ENCODE data around the gene TAF10. TPM values are rescaled to one million over a fixed set of nuclear protein-coding genes. Genes with fewer than 3 reads are reported as not detected.
A peak's percentile ranks its signal among the peaks of the same experiment; 100 is the strongest.

The TAF10 gene
- polyA plus RNA-seq, 6 donors from 2014 or later = 203 to 344 (median 273) TPM

DNA sequence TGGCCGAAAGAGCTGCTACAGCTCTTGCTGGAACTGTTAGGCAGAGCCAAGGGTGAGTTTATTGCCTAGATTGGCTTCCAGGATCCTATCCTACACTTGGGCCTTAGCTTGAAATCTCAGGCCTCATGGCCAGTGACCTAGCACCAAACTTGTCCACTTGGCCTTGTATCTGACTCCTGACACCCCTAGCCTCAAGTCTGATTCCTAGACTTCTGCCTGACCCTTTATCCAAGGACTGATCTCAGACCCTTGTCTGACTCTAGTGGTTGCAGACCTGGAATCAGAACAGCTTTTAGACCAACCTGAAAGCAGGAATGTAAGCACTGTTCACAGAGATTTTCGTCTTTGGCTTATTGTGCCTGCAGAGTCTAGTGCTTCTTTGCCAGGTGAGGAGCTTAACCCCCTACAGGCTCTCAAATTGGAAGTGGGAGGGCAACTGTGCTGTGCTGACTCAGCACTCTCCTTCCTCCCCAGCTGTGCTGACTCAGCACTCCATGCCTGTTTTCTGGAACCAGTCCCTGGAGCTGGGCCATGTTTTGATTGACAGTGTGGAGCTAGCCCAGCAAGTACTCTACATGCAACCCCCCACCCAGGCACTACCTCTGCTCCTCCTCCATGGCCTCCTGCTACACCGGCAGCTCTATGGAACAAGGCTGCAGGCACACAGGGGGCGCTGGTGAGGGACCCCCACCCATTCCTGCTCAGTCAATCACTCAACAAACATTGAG, 43.7 kb downstream of the TAF10 start:
- no peak for ATAC-seq (ENCODE audit: low read depth in 2 of 2)
- H3K4me1 Mint-ChIP-seq = peaks cover 0 to 13% (median 7%) of the 10 kb centered on the region in 3 donors
- peak overlapping the region in 1 of 6 donors; percentile 20 for H3K27ac Mint-ChIP-seq
- no peaks in the 10 kb centered on the region for H3K27me3 Mint-ChIP-seq
- DNase-seq = no peak
- no peaks in the 10 kb centered on the region for H3K36me3 Mint-ChIP-seq
- H3K4me3 Mint-ChIP-seq = no peak overlapping the region
- H3K9me3 Mint-ChIP-seq = no peaks in the 10 kb centered on the region

DNA sequence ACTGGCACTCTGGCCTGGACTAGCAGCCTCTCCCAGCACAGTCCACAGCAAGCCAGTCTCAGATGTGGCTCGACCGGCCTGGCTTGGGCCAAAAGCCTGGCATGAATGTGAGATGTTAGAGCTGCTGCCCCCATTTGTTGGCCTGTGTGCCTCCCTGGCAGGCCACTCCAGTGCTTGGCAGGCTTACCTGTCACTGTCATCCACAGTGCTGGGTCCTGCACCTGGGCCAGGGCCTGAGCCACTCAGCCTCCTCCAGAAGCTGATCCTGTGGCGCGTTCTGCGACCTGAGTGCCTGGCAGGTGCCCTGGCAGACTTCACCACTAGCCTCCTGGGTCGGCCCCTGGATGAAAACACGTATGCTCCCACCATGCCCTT, 44.7 kb downstream of the TAF10 start:
- Mint-ChIP-seq H3K27me3 (no peaks in the 10 kb centered on the region), H3K4me1 (peaks cover 0 to 13% (median 7%) of the 10 kb centered on the region in 3 donors), H3K4me3 (no peak overlapping the region), H3K27ac (no peak overlapping the region), H3K36me3 (peaks cover 3 to 4% of the 10 kb centered on the region in 2 donors), H3K9me3 (no peaks in the 10 kb centered on the region)
- ATAC-seq (ENCODE audit: low read depth in 2 of 2) = no peak
- no peak for DNase-seq

DNA sequence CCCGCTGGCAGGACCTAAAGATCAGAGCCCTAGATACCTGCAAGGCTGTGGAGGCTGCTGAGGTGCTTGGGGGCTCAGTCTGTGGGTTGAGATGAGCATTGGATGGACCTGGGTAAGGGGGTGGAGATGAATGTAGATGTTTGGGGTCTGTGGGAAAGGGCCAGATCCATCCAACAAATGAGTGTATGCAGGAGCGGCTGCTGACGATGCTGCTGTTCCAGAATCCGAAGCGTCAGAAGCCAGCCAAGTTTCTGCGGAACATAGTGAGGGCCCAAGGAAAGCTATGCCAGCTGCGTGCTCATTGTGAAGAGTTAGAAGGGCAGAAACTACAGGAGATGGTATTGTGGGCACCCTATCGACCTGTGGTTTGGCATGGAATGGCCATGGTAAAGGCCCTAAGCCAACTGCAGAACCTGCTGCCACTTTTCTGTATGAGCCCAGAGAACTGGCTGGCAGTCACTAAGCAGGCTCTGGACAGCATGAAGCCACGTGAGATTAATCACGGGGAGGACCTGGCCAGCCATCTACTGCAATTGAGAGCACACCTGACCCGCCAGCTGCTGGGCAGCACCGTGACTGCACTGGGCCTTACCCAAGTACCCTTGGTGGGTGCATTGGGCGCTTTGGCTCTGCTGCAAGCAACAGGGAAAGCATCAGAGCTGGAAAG, 45.2 kb downstream of the TAF10 start:
- peaks cover 8 to 10% of the 10 kb centered on the region in 2 donors for H3K36me3 Mint-ChIP-seq
- no peak for ATAC-seq (ENCODE audit: low read depth in 2 of 2)
- no peaks in the 10 kb centered on the region for H3K27me3 Mint-ChIP-seq
- H3K4me1 Mint-ChIP-seq = peaks cover 0 to 15% (median 7%) of the 10 kb centered on the region in 3 donors
- peak overlapping the region in 1 of 8 donors; percentile 39 for H3K4me3 Mint-ChIP-seq
- DNase-seq = no peak
- H3K27ac Mint-ChIP-seq = no peak overlapping the region
- no peaks in the 10 kb centered on the region for H3K9me3 Mint-ChIP-seq

DNA sequence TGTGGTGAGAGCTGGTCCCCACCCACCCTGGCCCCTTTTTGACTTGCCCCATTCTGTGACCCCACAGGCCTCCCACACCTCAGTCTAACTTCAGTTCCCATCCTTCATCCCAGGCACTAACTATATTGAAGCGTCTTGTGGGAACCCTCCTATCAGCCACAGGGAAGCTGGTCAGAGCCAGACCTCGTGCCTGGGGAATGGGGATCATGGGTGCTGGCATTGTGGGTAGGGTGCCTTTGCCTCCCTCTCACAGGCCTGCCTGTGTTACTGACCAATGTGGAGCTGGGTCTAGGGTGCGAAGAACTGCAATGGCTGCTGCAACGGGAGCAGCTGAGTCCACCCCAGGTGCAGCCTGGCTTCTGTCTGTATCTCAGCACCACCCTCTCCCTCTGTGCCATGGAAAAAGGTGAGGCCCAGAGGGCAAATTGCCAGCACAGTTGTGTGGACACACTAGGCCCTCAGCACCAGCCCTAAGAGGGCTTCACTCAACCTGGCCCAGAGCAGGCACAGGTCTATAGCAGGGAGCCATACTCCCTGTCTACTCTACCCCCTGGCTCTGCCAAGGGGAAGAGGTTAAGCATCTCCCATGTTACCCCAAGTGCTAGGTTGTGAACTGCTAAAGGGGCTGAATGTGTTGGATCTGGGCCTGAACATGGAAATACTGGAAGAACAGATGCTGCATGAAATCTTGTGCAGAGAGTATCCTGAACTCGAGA, 45.9 kb downstream of the TAF10 start:
- no peaks in the 10 kb centered on the region for H3K9me3 Mint-ChIP-seq
- peaks cover 12 to 15% of the 10 kb centered on the region in 2 donors for H3K36me3 Mint-ChIP-seq
- ATAC-seq (ENCODE audit: low read depth in 2 of 2) (no peak), DNase-seq (no peak)
- peak overlapping the region in 1 of 8 donors; percentile 39 for H3K4me3 Mint-ChIP-seq
- no peaks in the 10 kb centered on the region for H3K27me3 Mint-ChIP-seq
- H3K27ac Mint-ChIP-seq = no peak overlapping the region
- peaks cover 0 to 18% (median 7%) of the 10 kb centered on the region in 3 donors for H3K4me1 Mint-ChIP-seq

DNA sequence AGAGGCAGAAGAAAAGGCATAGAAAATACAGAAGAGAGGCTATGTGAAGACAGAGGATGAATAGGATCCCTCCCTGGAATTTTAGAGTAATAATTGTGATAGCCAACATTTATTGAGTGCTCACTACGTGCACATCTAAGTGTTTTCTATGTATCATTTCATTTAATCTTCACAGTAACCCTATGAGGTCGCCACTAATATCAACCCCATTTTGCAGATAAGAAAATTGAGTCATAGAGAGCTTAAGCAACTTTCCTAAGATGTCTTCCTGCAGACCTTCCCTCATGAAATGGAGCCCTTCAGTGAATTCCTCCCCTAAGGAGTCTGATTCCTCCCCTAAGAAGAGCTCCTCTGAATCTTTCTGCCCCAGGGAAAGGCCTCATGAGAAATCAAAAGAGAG, 46.7 kb downstream of the TAF10 start:
- peaks cover 0 to 18% (median 7%) of the 10 kb centered on the region in 3 donors for H3K4me1 Mint-ChIP-seq
- H3K27ac Mint-ChIP-seq = peak overlapping the region in 4 of 6 donors; percentile 6 to 62 (median 32)
- H3K4me3 Mint-ChIP-seq = no peak overlapping the region
- ATAC-seq (ENCODE audit: low read depth in 2 of 2) = no peak
- H3K36me3 Mint-ChIP-seq = peaks cover 12 to 15% of the 10 kb centered on the region in 2 donors
- no peaks in the 10 kb centered on the region for H3K9me3 Mint-ChIP-seq
- H3K27me3 Mint-ChIP-seq = no peaks in the 10 kb centered on the region
- DNase-seq = no peak

DNA sequence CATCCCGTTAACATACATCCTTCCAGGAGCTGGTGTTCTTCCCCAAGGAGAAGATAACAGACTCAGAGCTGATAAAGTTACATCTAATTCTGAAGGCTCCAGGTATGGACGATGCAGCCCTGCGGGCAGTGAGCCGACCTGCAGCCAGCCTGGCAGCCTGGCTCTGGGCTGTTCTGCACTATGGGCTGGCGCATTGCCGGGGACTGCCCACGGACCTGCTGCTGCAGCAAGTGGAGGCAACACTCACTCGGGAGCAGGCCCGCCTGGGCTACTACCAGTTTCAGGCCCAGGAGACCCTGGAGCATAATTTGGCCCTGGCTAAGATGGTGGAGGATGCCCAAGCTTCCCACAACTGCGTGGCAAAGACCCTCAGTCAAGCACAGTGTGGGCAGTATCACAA, 48.3 kb downstream of the TAF10 start:
- Mint-ChIP-seq H3K27me3 (no peaks in the 10 kb centered on the region), H3K36me3 (peaks cover 12 to 15% of the 10 kb centered on the region in 2 donors)
- DNase-seq = no peak

DNA sequence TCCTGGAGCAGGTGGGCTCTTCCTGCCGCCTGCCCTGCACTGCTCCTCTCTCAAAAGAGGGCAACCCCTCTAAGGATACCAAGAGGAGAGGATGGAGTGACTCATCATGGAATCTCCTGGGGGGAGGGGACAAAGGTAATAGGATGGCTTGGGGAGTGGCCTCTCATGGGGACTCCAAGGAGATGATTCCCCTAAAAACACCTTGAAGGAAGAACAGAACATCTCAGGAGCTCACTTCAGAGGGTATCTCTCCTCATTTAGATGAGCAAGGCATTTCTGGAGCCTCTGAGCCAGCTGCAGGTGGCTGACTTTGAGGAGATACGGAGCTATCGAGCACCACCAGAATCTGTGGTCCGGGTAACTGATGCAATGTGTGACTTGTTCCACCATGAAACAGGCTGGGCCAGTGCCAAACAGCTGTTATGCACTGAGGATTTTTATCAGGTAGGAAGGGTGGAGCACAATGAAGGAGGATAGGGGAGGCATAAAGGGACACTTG, 48.8 kb downstream of the TAF10 start:
- no peak overlapping the region for H3K4me3 Mint-ChIP-seq
- no peaks in the 10 kb centered on the region for H3K9me3 Mint-ChIP-seq
- ATAC-seq (ENCODE audit: low read depth in 2 of 2) = no peak
- H3K27me3 Mint-ChIP-seq = no peaks in the 10 kb centered on the region
- no peak for DNase-seq
- peaks cover 0 to 12% (median 0%) of the 10 kb centered on the region in 3 donors for H3K4me1 Mint-ChIP-seq
- H3K27ac Mint-ChIP-seq = no peak overlapping the region
- H3K36me3 Mint-ChIP-seq = peaks cover 12 to 15% of the 10 kb centered on the region in 2 donors

More for the DNA sequence above, 48.3 kb downstream of the TAF10 start:
- no peaks in the 10 kb centered on the region for H3K9me3 Mint-ChIP-seq
- peaks cover 0 to 15% (median 3%) of the 10 kb centered on the region in 3 donors for H3K4me1 Mint-ChIP-seq
- H3K27ac Mint-ChIP-seq = peak overlapping the region in 1 of 6 donors; percentile 33
- no peak for ATAC-seq (ENCODE audit: low read depth in 2 of 2)
- H3K4me3 Mint-ChIP-seq = no peak overlapping the region

DNA sequence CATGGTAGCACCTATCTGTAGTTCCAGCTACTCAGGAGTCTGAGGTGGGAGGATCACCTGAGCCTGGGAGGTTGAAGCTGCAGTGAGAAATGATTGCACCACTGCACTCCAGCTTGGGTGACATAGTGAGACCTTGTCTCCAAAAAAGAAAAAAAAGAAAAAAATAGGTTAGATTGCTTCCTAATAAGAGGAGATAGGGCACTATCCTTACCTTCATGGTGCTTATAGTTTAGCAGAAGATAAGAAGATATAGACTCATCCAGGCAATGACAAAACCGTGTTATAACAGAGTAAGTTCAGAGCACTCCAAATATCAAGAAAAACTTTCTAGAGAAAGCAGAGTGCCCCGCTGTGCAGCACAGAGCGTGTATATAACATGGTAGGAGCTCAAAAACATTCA, 50.7 kb downstream of the TAF10 start:
- DNase-seq = no peak
- H3K36me3 Mint-ChIP-seq = peaks cover 12 to 15% of the 10 kb centered on the region in 2 donors
- no peaks in the 10 kb centered on the region for H3K9me3 Mint-ChIP-seq
- H3K27ac Mint-ChIP-seq = no peak overlapping the region
- H3K4me1 Mint-ChIP-seq = peaks cover 0 to 9% (median 0%) of the 10 kb centered on the region in 3 donors
- no peak for ATAC-seq (ENCODE audit: low read depth in 2 of 2)
- no peak overlapping the region for H3K4me3 Mint-ChIP-seq
- no peaks in the 10 kb centered on the region for H3K27me3 Mint-ChIP-seq

Other genes starting within 250 kb of the TAF10 start
- 10 to 100 TPM in 3 of 6 donors, 1 to 10 TPM in 3; 6.9 to 14.2 (median 9.9) TPM for gene SMPD1, start 221.7 kb downstream of the TAF10 start, polyA plus RNA-seq (ENCODE audit: low read depth in 6 of 6)
- 10 to 100 TPM in 5 of 6 donors, 1 to 10 TPM in 1; 9.4 to 40.0 (median 28.0) TPM for gene APBB1, start 193.1 kb downstream of the TAF10 start, polyA plus RNA-seq (ENCODE audit: low read depth in 6 of 6)
- under 1 TPM in 2 of 6 donors, not detected in 4; 0.19 to 0.95 TPM for gene HPX, start 171.2 kb downstream of the TAF10 start, polyA plus RNA-seq (ENCODE audit: low read depth in 6 of 6)
- 1 to 10 TPM in 4 of 6 donors, under 1 TPM in 2; 0.88 to 2.7 (median 1.8) TPM for gene TRIM3, start 138.3 kb downstream of the TAF10 start, polyA plus RNA-seq (ENCODE audit: low read depth in 6 of 6)
- 10 to 100 TPM; 22.9 to 37.3 (median 29.7) TPM for gene ARFIP2, start 130.9 kb downstream of the TAF10 start, polyA plus RNA-seq (ENCODE audit: low read depth in 6 of 6)
- 10 to 100 TPM; 22.0 to 43.4 (median 30.4) TPM for gene TIMM10B, start 130.7 kb downstream of the TAF10 start, polyA plus RNA-seq (ENCODE audit: low read depth in 6 of 6)
- gene DNHD1, start 114.9 kb downstream of the TAF10 start, polyA plus RNA-seq (ENCODE audit: low read depth in 6 of 6) = 1 to 10 TPM in 5 of 6 donors, under 1 TPM in 1; 0.90 to 2.6 (median 1.7) TPM
- 10 to 100 TPM; 13.7 to 33.8 (median 18.6) TPM for gene RRP8, start 8.6 kb downstream of the TAF10 start, polyA plus RNA-seq (ENCODE audit: low read depth in 6 of 6)
- gene ILK, start 8.4 kb downstream of the TAF10 start, polyA plus RNA-seq (ENCODE audit: low read depth in 6 of 6) = 10 to 100 TPM; 49.8 to 87.8 (median 73.8) TPM
- 100 to 1,000 TPM; 146 to 198 (median 176) TPM for gene TPP1, start 7.2 kb upstream of the TAF10 start, polyA plus RNA-seq (ENCODE audit: low read depth in 6 of 6)
- gene DCHS1, start 43.6 kb upstream of the TAF10 start, polyA plus RNA-seq (ENCODE audit: low read depth in 6 of 6) = under 1 TPM in 5 of 6 donors, not detected in 1; 0.07 to 0.85 (median 0.19) TPM
- 10 to 100 TPM in 5 of 6 donors, 1 to 10 TPM in 1; 9.7 to 16.0 (median 11.7) TPM for gene MRPL17, start 71.1 kb upstream of the TAF10 start, polyA plus RNA-seq (ENCODE audit: low read depth in 6 of 6)
- gene OR2AG2, start 159.8 kb upstream of the TAF10 start, polyA plus RNA-seq (ENCODE audit: low read depth in 6 of 6) = not detected
- not detected for gene OR2AG1, start 170.8 kb upstream of the TAF10 start, polyA plus RNA-seq (ENCODE audit: low read depth in 6 of 6)
- gene OR6A2, start 187.5 kb upstream of the TAF10 start, polyA plus RNA-seq (ENCODE audit: low read depth in 6 of 6) = not detected
- gene OR10A5, start 233.5 kb upstream of the TAF10 start, polyA plus RNA-seq (ENCODE audit: low read depth in 6 of 6) = not detected

Measured in naive B cell (primary cell).